ENCODE measurements around the gene MAP3K9.

Gene MAP3K9

GRCh38 chr14:70809225-70810219 lies at the start of gene MAP3K9:
MAP3K9 (minus strand) TSS chr14:70809513; CDS start chr14:70809171, 342 bp downstream.
- Histone ChIP-seq H3K27ac (ENCODE audit: low read depth, low read length) (peak within 1 kb of the TSS; percentile 53), H3K4me2 (ENCODE audit: low read depth, low read length, poor library complexity, severe bottlenecking) (peak within 1 kb of the TSS; percentile 90)

GRCh38 chr14:70858641-70859040 lies 49.3 kb upstream of the MAP3K9 start:
- TF ChIP-seq EZH2phosphoT487 (conservative IDR thresholded peaks at IDR 0.05; ENCODE audit: low read length) (no peak), CTCF (IDR thresholded peaks at IDR 0.05; ENCODE audit: insufficient read depth, low read length, poor library complexity, severe bottlenecking) (no peak)
- no peaks in the 10 kb centered on the region for H3K9me2 ChIP-seq (replicated peaks; ENCODE audit: insufficient read depth, low read length)
- H3F3A ChIP-seq (ENCODE audit: insufficient read depth): no peaks in the 10 kb centered on the region
- H3K36me3 ChIP-seq (ENCODE audit: low read length): no peaks in the 10 kb centered on the region
- no peak overlapping the region for H2AFZ ChIP-seq (ENCODE audit: low read depth, low read length, severe bottlenecking)
- no peak overlapping the region for H3K9ac ChIP-seq (ENCODE audit: low read length)
- H3K9me3 ChIP-seq (ENCODE audit: insufficient read depth, low read length): no peaks in the 10 kb centered on the region
- H3K4me2 ChIP-seq (ENCODE audit: low read depth, low read length, poor library complexity, severe bottlenecking): no peak overlapping the region
- no peaks in the 10 kb centered on the region for H3K27me3 ChIP-seq (ENCODE audit: low read length)
- H3K79me2 ChIP-seq (ENCODE audit: insufficient read depth, low read length): no peaks in the 10 kb centered on the region
- no peak overlapping the region for H3K4me3 ChIP-seq (ENCODE audit: insufficient read depth, low read length, poor library complexity, severe bottlenecking)
- no peaks in the 10 kb centered on the region for H4K20me1 ChIP-seq (ENCODE audit: low read depth, low read length)
- H3K27ac ChIP-seq (ENCODE audit: low read depth, low read length): no peak overlapping the region

More at GRCh38 chr14:70809225-70810219, at the start of gene MAP3K9:
- H3K27me3 ChIP-seq (ENCODE audit: low read length): no peaks in the 10 kb centered on the region
- H3K9me2 ChIP-seq (replicated peaks; ENCODE audit: insufficient read depth, low read length): no peaks in the 10 kb centered on the region
- peaks cover 13% of the 10 kb centered on the region; the same call in 1 of the 2 replicates for H3F3A ChIP-seq (ENCODE audit: insufficient read depth)
- H3K79me2 ChIP-seq (ENCODE audit: insufficient read depth, low read length): peaks cover 37% of the 10 kb centered on the region
- peak within 1 kb of the TSS; percentile 84 for H3K9ac ChIP-seq (ENCODE audit: low read length)
- H2AFZ ChIP-seq (ENCODE audit: low read depth, low read length, severe bottlenecking): peak within 1 kb of the TSS; percentile 73
- H4K20me1 ChIP-seq (ENCODE audit: low read depth, low read length): no peaks in the 10 kb centered on the region
- TF ChIP-seq CTCF (IDR thresholded peaks at IDR 0.05; ENCODE audit: insufficient read depth, low read length, poor library complexity, severe bottlenecking) (no peak), EZH2phosphoT487 (conservative IDR thresholded peaks at IDR 0.05; ENCODE audit: low read length) (no peak)
- 0 out of 2 replicates have a peak, but pooled peaks cover 5% of the 10 kb centered on the region for H3K36me3 ChIP-seq (ENCODE audit: low read length)
- H3K4me3 ChIP-seq (ENCODE audit: insufficient read depth, low read length, poor library complexity, severe bottlenecking): peak within 1 kb of the TSS; percentile 83
- no peaks in the 10 kb centered on the region for H3K9me3 ChIP-seq (ENCODE audit: insufficient read depth, low read length)

GRCh38 chr14:70857496-70857890 lies 48.2 kb upstream of the MAP3K9 start:
- Histone ChIP-seq H3K36me3 (ENCODE audit: low read length) (no peaks in the 10 kb centered on the region), H3K9ac (ENCODE audit: low read length) (no peak overlapping the region), H3K27me3 (ENCODE audit: low read length) (no peaks in the 10 kb centered on the region), H3K27ac (ENCODE audit: low read depth, low read length) (no peak overlapping the region), H3F3A (ENCODE audit: insufficient read depth) (no peaks in the 10 kb centered on the region), H3K4me3 (ENCODE audit: insufficient read depth, low read length, poor library complexity, severe bottlenecking) (no peak overlapping the region), H3K4me2 (ENCODE audit: low read depth, low read length, poor library complexity, severe bottlenecking) (no peak overlapping the region), H3K79me2 (ENCODE audit: insufficient read depth, low read length) (no peaks in the 10 kb centered on the region), H4K20me1 (ENCODE audit: low read depth, low read length) (no peaks in the 10 kb centered on the region), H2AFZ (ENCODE audit: low read depth, low read length, severe bottlenecking) (no peak overlapping the region), H3K9me2 (replicated peaks; ENCODE audit: insufficient read depth, low read length) (no peaks in the 10 kb centered on the region), H3K9me3 (ENCODE audit: insufficient read depth, low read length) (no peaks in the 10 kb centered on the region)
- TF ChIP-seq CTCF (IDR thresholded peaks at IDR 0.05; ENCODE audit: insufficient read depth, low read length, poor library complexity, severe bottlenecking) (no peak), EZH2phosphoT487 (conservative IDR thresholded peaks at IDR 0.05; ENCODE audit: low read length) (no peak)
